ENCODE data around the gene FGD5.

The FGD5 gene

GRCh38 chr3:14858105-14858504 is 39.3 kb downstream of the FGD5 start:
- DNase-seq: no peak

GRCh38 chr3:14859880-14860279 is 41.1 kb downstream of the FGD5 start:
- DNase-seq: no peak

GRCh38 chr3:14861031-14861430 is 42.3 kb downstream of the FGD5 start:
- no peak for DNase-seq

GRCh38 chr3:14861446-14862302 is 42.9 kb downstream of the FGD5 start:
- no peak for DNase-seq

- DNase-seq: no peak
Measured at GRCh38 chr3:14862303-14862660, 43.5 kb downstream of the FGD5 start.

- no peak for DNase-seq
Measured at GRCh38 chr3:14862661-14863230, 44.0 kb downstream of the FGD5 start.

- no peak for DNase-seq
Measured at GRCh38 chr3:14863333-14864100, 44.8 kb downstream of the FGD5 start.

GRCh38 chr3:14864131-14864530 is 45.4 kb downstream of the FGD5 start:
- DNase-seq: no peak

GRCh38 chr3:14866627-14867026 is 47.9 kb downstream of the FGD5 start:
- DNase-seq: no peak

- no peak for DNase-seq
Measured at GRCh38 chr3:14867936-14868570, 49.3 kb downstream of the FGD5 start.

GRCh38 chr3:14869917-14870782 is 51.4 kb downstream of the FGD5 start:
- DNase-seq: no peak

- DNase-seq: no peak
Measured at GRCh38 chr3:14870783-14871060, 52.0 kb downstream of the FGD5 start.

GRCh38 chr3:14871456-14872200 is 52.9 kb downstream of the FGD5 start:
- DNase-seq: no peak

GRCh38 chr3:14872706-14873105 is 53.9 kb downstream of the FGD5 start:
- DNase-seq: no peak

- no peak for DNase-seq
Measured at GRCh38 chr3:14874784-14875183, 56.0 kb downstream of the FGD5 start.

- DNase-seq: no peak
Measured at GRCh38 chr3:14875411-14876175, 56.8 kb downstream of the FGD5 start.

GRCh38 chr3:14876921-14877333 is 58.2 kb downstream of the FGD5 start:
- no peak for DNase-seq

GRCh38 chr3:14877469-14877868 is 58.7 kb downstream of the FGD5 start:
- DNase-seq: no peak

- no peak for DNase-seq
Measured at GRCh38 chr3:14879211-14879874, 60.6 kb downstream of the FGD5 start.

GRCh38 chr3:14880447-14881106 is 61.8 kb downstream of the FGD5 start:
- DNase-seq: no peak
